ENCODE results near the gene ABHD11.

Gene ABHD11

GRCh38 chr7:73735528-73735905 lies 3.1 kb downstream of the ABHD11 start:
- no peak overlapping the region for H3K4me3 ChIP-seq (ENCODE audit: low read depth, low read length)
- H3K27ac ChIP-seq = no peak overlapping the region
- H3K36me3 ChIP-seq = peaks cover 16% of the 10 kb centered on the region
- TF ChIP-seq CTCF (IDR thresholded peaks at IDR 0.05; ENCODE audit: low read depth, low read length) = no peak
- H3K27me3 ChIP-seq (ENCODE audit: insufficient read depth, low read depth, severe bottlenecking) = no peaks in the 10 kb centered on the region
- DNase-seq = no peak
- H3K9me3 ChIP-seq (ENCODE audit: severe bottlenecking) = no peaks in the 10 kb centered on the region

DNA sequence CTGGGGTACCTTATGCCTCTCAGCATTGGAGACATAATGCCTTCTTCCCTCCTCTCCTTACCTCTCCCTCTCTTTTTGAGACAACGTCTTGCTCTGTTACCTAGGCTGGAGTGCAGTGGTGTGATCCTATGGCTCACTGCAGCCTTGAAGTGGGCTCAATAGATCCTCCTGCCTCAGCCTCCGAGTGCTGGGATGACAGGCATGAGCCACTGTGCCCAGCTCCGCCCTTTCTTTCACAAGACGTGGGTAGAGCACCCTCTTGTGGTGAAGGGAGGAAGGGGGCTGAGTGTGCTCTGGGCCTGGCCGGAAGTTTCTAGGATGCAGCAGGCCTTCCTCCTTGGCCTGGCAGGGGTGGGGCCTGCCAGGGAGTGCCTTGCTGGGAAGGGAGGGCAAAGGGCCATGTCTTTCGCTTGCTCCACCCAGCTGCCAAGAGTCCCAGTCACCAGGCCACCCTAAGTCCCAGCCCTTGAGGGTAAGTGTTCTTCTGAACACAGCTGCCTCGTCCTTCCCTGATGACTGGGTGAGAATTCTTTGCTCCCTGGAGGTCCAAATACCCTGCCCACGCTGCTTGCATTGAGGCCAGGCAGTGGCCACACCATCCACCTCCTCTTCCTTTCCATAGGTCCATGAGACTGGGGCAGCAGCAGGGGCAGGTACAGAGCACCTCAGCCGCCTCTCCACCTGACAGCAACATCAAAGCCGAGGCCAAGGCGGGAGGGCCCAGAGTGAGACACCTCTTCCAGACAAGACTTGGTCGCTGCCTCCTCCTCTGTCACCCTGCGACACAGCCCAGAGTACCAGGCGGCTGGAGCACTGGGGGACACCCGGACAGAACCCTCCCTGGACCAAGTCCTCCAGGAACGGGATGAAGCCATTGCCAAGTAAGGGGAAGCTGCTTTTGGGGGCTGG lies 3.7 kb downstream of the ABHD11 start:
- DNase-seq = peak; percentile 89
- Histone ChIP-seq H3K9me3 (ENCODE audit: severe bottlenecking) (no peaks in the 10 kb centered on the region), H3K36me3 (peaks cover 16% of the 10 kb centered on the region), H3K27ac (no peak overlapping the region), H3K27me3 (ENCODE audit: insufficient read depth, low read depth, severe bottlenecking) (no peaks in the 10 kb centered on the region), H3K4me3 (ENCODE audit: low read depth, low read length) (no peak overlapping the region)
- peak; percentile 91 for TF ChIP-seq CTCF (IDR thresholded peaks at IDR 0.05; ENCODE audit: low read depth, low read length)

DNA sequence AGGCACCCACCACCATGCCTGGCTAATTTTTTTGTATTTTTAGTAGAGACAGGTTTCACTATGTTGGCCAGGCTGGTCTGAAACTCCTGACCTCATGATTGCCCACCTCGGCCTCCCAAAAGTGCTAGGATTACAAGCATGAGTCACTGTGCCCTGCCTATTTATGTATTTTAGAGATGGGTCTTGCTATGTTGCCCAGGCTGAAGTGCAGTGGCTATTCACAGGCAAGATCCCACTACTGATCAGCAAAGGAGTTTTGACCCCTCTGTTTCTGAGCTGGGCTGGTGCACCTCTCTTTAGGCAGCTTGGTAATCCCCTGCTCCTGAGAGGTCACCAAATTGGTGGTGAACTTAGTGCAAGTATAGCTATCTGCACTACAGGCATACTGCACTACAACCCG lies 6.2 kb downstream of the ABHD11 start:
- H3K27me3 ChIP-seq (ENCODE audit: insufficient read depth, low read depth, severe bottlenecking) = no peaks in the 10 kb centered on the region
- TF ChIP-seq CTCF (IDR thresholded peaks at IDR 0.05; ENCODE audit: low read depth, low read length) = no peak
- H3K27ac ChIP-seq = no peak overlapping the region
- no peak overlapping the region for H3K4me3 ChIP-seq (ENCODE audit: low read depth, low read length)
- DNase-seq = no peak
- H3K36me3 ChIP-seq = peaks cover 11% of the 10 kb centered on the region
- H3K9me3 ChIP-seq (ENCODE audit: severe bottlenecking) = no peaks in the 10 kb centered on the region

GRCh38 chr7:73730485-73730884 lies 8.1 kb downstream of the ABHD11 start:
- no peak for DNase-seq

DNA sequence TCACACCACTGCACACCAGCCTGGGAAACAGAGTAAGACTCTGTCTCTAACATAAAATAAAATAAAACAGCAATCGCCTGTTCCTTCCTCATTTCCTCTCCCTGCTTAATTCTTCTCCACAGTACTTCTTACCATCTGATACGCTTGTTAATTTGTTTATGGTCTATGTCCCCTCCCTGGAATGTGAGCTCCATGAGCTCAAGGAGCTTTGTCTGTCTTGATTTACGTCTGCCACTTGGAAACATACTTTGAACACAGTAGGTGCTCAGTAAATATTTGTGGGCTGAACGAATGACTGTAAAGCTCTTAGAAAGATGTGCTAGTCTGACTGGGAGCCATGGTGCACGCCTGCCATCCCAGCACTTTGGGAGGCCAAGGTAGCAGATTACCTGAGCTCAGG lies 10.1 kb downstream of the ABHD11 start:
- H3K36me3 ChIP-seq = no peaks in the 10 kb centered on the region
- H3K27me3 ChIP-seq (ENCODE audit: insufficient read depth, low read depth, severe bottlenecking) = no peaks in the 10 kb centered on the region
- H3K9me3 ChIP-seq (ENCODE audit: severe bottlenecking) = no peaks in the 10 kb centered on the region
- H3K4me3 ChIP-seq (ENCODE audit: low read depth, low read length) = no peak overlapping the region
- no peak for TF ChIP-seq CTCF (IDR thresholded peaks at IDR 0.05; ENCODE audit: low read depth, low read length)
- DNase-seq = no peak
- H3K27ac ChIP-seq = no peak overlapping the region

More at GRCh38 chr7:73730485-73730884, 8.1 kb downstream of the ABHD11 start:
- Histone ChIP-seq H3K27me3 (ENCODE audit: insufficient read depth, low read depth, severe bottlenecking) (no peaks in the 10 kb centered on the region), H3K27ac (no peak overlapping the region), H3K4me3 (ENCODE audit: low read depth, low read length) (no peak overlapping the region), H3K9me3 (ENCODE audit: severe bottlenecking) (no peaks in the 10 kb centered on the region), H3K36me3 (no peaks in the 10 kb centered on the region)
- TF ChIP-seq CTCF (IDR thresholded peaks at IDR 0.05; ENCODE audit: low read depth, low read length) = no peak
